ENCODE measurements around the gene BRD2.
A peak's percentile ranks its signal among the peaks of the same experiment; 100 is the strongest.

BRD2 gene

GRCh38 chr6:33029328-33030184 is 61.2 kb downstream of the BRD2 start:
- peak; percentile 86 for DNase-seq (ENCODE audit: low spot score)

GRCh38 chr6:33030245-33030644 is 61.9 kb downstream of the BRD2 start:
- DNase-seq (ENCODE audit: low spot score): no peak
